Measurements from ENCODE around the gene PDE2A. TPM values are rescaled to one million over a fixed set of nuclear protein-coding genes. Genes with fewer than 3 reads are reported as not detected.

PDE2A gene
- total and polyA plus RNA-seq, 2 donors (not counting 1 experiment from before 2014, with no cell fraction given) = 0.88 to 2.9 TPM

DNA sequence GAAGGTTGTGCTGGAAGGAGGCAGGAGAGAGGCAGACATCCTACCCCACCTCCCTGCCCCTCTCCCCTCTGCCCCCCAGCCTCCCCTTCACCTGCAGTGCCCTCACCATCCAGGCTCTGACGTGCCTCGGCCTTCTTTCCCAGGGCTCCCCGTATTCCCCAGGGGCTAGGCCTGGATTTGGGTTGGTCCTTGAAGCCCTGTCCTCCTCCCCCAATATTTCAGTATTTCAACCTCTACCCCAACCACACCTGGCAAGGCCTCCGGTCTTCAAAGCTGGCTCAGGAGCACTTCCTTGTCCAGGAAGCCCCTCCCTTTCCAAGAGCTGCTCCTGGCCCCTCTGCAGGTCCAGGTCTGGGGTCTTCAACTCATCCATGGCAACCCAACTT is 8.6 kb upstream of the PDE2A start:
- H3K27ac ChIP-seq (ENCODE audit: low read length in 2 of 2) = no peak overlapping the region
- CTCF ChIA-PET = interaction anchor here (1.0 to 5.5 kb wide), 13 partner anchors 7 to 212 kb away, joined by 3 to 64 read pairs (median 8); partner anchors contain the start of gene STARD10
- Mint-ChIP-seq H3K27me3 (no peaks in the 10 kb centered on the region), H3K4me3 (no peak overlapping the region), H3K9me3 (ENCODE audit: insufficient read depth) (no peaks in the 10 kb centered on the region), H3K4me1 (peaks cover 6% of the 10 kb centered on the region), H3K27ac (no peak overlapping the region)
- no peaks in the 10 kb centered on the region for H3K79me2 ChIP-seq (ENCODE audit: control insufficient read depth, insufficient read depth, low read length)
- TF ChIP-seq EZH2 (IDR thresholded peaks at IDR 0.05; ENCODE audit: borderline replicate concordance, insufficient read depth, low read depth, low read length, poor library complexity, severe bottlenecking) (no peak), CTCF (IDR thresholded peaks at IDR 0.05) (no peak)
- 79% methylated on average over 4 of the region's 4 CpGs for WGBS (ENCODE audit: insufficient coverage)
- DNase-seq (no peak), ATAC-seq (ENCODE audit: low read depth) (no peak)
- no peak overlapping the region for H3K4me3 ChIP-seq (ENCODE audit: control extremely low read depth in 1 of 5, extremely low read depth in 1 of 5, insufficient read depth in 1 of 5, low read depth in 2 of 5, low read length in 4 of 5)
- H3K4me1 ChIP-seq (ENCODE audit: control insufficient read depth in 2 of 2, insufficient read depth in 2 of 2, low read length in 2 of 2) = no peaks in the 10 kb centered on the region
- H3K9ac ChIP-seq (ENCODE audit: low read length) = no peak overlapping the region
- H3K4me2 ChIP-seq (replicated peaks; ENCODE audit: low read depth, low read length, poor library complexity, severe bottlenecking) = no peak overlapping the region
- H4K20me1 ChIP-seq (ENCODE audit: control insufficient read depth, insufficient read depth, low read length, poor library complexity, severe bottlenecking) = peaks cover 39% of the 10 kb centered on the region
- no peak overlapping the region for H2AFZ ChIP-seq (ENCODE audit: insufficient read depth, low read depth, low read length, poor library complexity, severe bottlenecking)
- POLR2A ChIA-PET = no interaction called here
- intact Hi-C loops (cut with micrococcal nuclease) = loop anchor here (1.0 to 5.0 kb wide), 4 partner anchors 39 to 201 kb away; no protein-coding TSS in a partner anchor
- H3K36me3 ChIP-seq (replicated peaks in 1 of 2; ENCODE audit: control extremely low read depth in 1 of 2, control insufficient read depth in 1 of 2, extremely low read depth in 1 of 2, insufficient read depth in 2 of 2, low read length in 1 of 2) = peaks cover 0 to 40% of the 10 kb centered on the region in 2 experiments
- H3K9me3 ChIP-seq (ENCODE audit: control extremely low read depth in 1 of 3, control insufficient read depth in 2 of 3, insufficient read depth in 1 of 3, low read length in 2 of 3) = no peaks in the 10 kb centered on the region
- H3K27me3 ChIP-seq (replicated peaks in 1 of 4; ENCODE audit: control extremely low read depth in 1 of 4, control insufficient read depth in 3 of 4, insufficient read depth in 4 of 4, low read length in 3 of 4) = no peaks in the 10 kb centered on the region

GRCh38 chr11:72682238-72682857 is 8.1 kb upstream of the PDE2A start:
- POLR2A ChIA-PET = no interaction called here

More at GRCh38 chr11:72682238-72682857, 8.1 kb upstream of the PDE2A start:
- Histone ChIP-seq H2AFZ (ENCODE audit: insufficient read depth, low read depth, low read length, poor library complexity, severe bottlenecking) (no peak overlapping the region), H3K36me3 (replicated peaks in 1 of 2; ENCODE audit: control extremely low read depth in 1 of 2, control insufficient read depth in 1 of 2, extremely low read depth in 1 of 2, insufficient read depth in 2 of 2, low read length in 1 of 2) (peaks cover 0 to 35% of the 10 kb centered on the region in 2 experiments), H3K9me3 (ENCODE audit: control extremely low read depth in 1 of 3, control insufficient read depth in 2 of 3, insufficient read depth in 1 of 3, low read length in 2 of 3) (no peaks in the 10 kb centered on the region), H3K4me3 (ENCODE audit: control extremely low read depth in 1 of 5, extremely low read depth in 1 of 5, insufficient read depth in 1 of 5, low read depth in 2 of 5, low read length in 4 of 5) (no peak overlapping the region), H3K4me2 (replicated peaks; ENCODE audit: low read depth, low read length, poor library complexity, severe bottlenecking) (no peak overlapping the region), H4K20me1 (ENCODE audit: control insufficient read depth, insufficient read depth, low read length, poor library complexity, severe bottlenecking) (peaks cover 39% of the 10 kb centered on the region), H3K27ac (ENCODE audit: low read length in 2 of 2) (no peak overlapping the region), H3K9ac (ENCODE audit: low read length) (no peak overlapping the region), H3K4me1 (ENCODE audit: control insufficient read depth in 2 of 2, insufficient read depth in 2 of 2, low read length in 2 of 2) (no peaks in the 10 kb centered on the region), H3K79me2 (ENCODE audit: control insufficient read depth, insufficient read depth, low read length) (no peaks in the 10 kb centered on the region), H3K27me3 (replicated peaks in 1 of 4; ENCODE audit: control extremely low read depth in 1 of 4, control insufficient read depth in 3 of 4, insufficient read depth in 4 of 4, low read length in 3 of 4) (no peaks in the 10 kb centered on the region)
- peaks cover under 1% of the 10 kb centered on the region for H3K27me3 Mint-ChIP-seq
- TF ChIP-seq EZH2 (IDR thresholded peaks at IDR 0.05; ENCODE audit: borderline replicate concordance, insufficient read depth, low read depth, low read length, poor library complexity, severe bottlenecking) (no peak), CTCF (IDR thresholded peaks at IDR 0.05) (no peak)
- DNase-seq (no peak), ATAC-seq (ENCODE audit: low read depth) (no peak)
- H3K4me3 Mint-ChIP-seq = no peak overlapping the region
- H3K4me1 Mint-ChIP-seq = peaks cover 6% of the 10 kb centered on the region
- peak overlapping the region; percentile 28 for H3K27ac Mint-ChIP-seq
- no peaks in the 10 kb centered on the region for H3K9me3 Mint-ChIP-seq (ENCODE audit: insufficient read depth)
- CTCF ChIA-PET = interaction anchor here (1.0 to 5.5 kb wide), 8 partner anchors 10 to 212 kb away, joined by 3 to 64 read pairs (median 7); no protein-coding TSS in a partner anchor
- intact Hi-C loops (cut with micrococcal nuclease) = loop anchor here (5.0 kb wide), 2 partner anchors 40 to 200 kb away; no protein-coding TSS in a partner anchor
- WGBS (ENCODE audit: insufficient coverage) = 64% methylated on average over 4 of the region's 5 CpGs

Data from B cell (primary cell).